Subcutaneous adipose tissue (tissue), 4 donors: ENCODE data around the gene PNLIPRP3. TPM values are rescaled to one million over a fixed set of nuclear protein-coding genes. Genes with fewer than 3 reads are reported as not detected.

ENCODE experiments used
- CTCF ChIP-seq: fragments of 450-650 bp; IDR thresholded peaks from one replicate; pipeline ENCODE4 v1.5.1; 2016; ENCODE audit warnings: low read depth, mild to moderate bottlenecking, control low read depth, antibody characterized with exemption, moderate library complexity
- total RNA-seq, 4 donors: library from RNA; depleted of rRNA; stranded (reverse); fragments of >200 nt; gene quantifications; one replicate each; pipeline ENCODE4 v1.1.0, GENCODE V29; 2016

The PNLIPRP3 gene
- total RNA-seq, 4 donors from 2014 or later = 1.5 to 3.7 (median 2.2) TPM

DNA sequence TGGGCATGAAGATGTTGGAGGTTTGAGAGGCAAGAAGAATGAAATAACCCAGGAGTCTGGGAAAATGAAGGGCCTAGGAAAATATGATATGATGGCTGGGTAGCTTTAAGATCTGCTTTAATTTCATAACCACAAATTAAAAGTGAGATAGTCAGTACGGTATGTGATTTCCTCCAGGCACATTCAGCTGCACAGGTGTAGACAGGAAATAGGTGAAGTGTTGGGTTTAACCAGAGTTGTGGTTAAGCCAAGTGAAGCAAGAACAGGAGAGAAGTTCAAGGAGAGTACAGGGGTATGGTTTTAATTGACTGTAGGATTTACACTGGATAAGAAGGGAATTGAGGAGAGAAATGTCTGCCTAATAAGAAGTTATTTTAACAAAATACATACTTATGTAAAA is 2.6 kb downstream of the PNLIPRP3 start:
- TF ChIP-seq CTCF = no peak

DNA sequence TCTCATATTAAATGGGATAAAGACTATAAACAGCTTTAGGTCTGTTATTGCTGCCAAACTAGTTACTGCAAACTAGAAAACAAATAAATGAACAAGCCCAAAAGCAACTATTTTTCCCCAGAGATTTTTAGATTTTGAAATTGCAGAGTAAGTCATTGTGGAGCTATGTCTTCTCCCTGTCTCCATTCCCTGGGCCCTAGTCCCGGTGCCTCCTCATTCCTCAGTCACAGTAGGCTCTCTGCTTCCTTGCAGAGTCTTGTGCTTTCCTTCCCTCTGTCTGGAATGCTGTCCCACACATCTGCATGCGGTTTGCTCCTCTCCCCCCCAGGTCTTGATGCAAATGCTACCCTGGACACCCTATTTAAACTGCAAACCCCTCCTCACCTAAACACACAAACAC is 4.0 kb downstream of the PNLIPRP3 start:
- TF ChIP-seq CTCF = no peak

GRCh38 chr10:116437076-116437692 is 9.5 kb downstream of the PNLIPRP3 start:
- TF ChIP-seq CTCF = no peak

DNA sequence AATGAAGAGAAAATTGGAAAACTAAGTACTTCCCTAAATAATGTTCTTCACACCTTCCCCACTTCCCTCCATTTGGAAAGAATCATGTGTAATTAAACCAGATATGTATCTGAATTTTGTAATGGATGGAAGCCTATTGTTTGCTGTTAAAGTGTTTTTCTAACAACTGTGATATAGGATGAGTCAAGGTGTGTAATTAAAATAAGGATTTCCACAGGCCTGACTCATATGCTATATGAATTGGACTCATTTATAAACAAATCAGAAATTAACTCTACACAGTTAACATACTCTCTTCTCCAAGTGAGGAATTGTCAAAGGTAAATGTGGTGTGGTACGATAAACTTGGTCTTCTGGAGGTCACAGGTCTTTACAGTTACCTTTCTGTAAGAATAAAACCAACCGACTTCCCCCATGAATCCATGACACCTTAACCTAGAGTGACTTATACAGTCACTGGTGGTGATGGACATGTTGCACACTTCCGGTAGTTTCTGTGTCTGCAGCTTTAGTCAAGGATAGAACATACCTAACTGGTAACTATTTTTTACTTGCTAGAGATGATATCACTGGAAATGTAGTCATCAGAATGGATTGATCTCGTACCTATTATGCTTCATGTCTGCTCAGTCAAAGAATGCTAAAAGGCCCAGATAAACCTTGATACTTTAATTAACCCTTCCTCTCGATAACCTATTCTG is 12.8 kb downstream of the PNLIPRP3 start:
- no peak for TF ChIP-seq CTCF

- no peak for TF ChIP-seq CTCF
These were observed 17.0 kb downstream of the PNLIPRP3 start for GRCh38 chr10:116444527-116445142.

- TF ChIP-seq CTCF = no peak
These were observed 23.2 kb downstream of the PNLIPRP3 start for GRCh38 chr10:116450861-116451260.

- TF ChIP-seq CTCF = no peak
These were observed 24.2 kb downstream of the PNLIPRP3 start for GRCh38 chr10:116451711-116452337.
